GM19240 (cell line): Measurements from ENCODE around the gene DSC3.
"Not testable (repeated sequence)": the region's sequence is repeated elsewhere in the genome, so short reads cannot be mapped to it uniquely, and the experiment has no call there.

Source experiments
- DNase-seq: peaks from one replicate; pipeline ENCODE4 v3.0.0; 2011; ENCODE audit warnings: low spot score; ENCODE audit not compliant: insufficient read length

Gene DSC3

DNA sequence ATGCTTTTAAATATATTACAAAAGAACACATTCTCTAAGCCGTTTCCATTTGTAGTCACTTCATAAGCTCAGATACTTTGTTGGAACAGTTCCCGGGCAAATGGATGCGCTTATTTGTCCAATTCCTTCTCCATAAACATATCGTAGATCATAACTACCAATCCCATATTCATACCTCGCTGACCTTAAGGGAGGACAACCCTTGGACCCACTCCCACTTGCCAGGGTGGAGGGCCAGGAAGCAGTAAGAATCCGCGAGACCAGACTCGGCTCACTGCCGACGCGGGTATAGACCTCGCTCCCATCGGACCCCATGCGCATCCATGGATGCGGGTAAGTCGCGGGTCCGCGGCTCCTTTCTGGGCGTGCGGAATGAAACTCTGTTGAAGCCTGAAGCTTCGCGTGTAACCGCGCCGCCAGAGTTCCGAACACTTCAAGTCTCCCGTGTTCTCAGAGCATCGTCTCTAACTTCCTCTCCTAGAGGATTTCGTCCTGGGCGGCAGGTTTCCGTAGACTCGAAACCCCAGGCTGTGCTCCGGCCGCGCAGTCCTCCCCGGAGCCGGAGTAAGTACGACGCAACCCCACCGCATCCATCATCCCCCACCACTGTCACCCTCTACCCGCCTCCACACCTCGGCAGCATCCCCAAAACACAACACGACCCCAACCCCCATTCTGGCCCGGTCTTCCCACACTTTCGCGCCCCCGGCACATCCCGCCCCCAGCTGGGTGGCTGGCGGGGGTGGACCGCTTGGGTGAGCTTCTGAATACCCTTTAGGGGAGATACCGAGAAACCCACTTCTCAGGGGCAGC lies 1.1 kb downstream of the DSC3 start:
- DNase-seq = no peak

DNA sequence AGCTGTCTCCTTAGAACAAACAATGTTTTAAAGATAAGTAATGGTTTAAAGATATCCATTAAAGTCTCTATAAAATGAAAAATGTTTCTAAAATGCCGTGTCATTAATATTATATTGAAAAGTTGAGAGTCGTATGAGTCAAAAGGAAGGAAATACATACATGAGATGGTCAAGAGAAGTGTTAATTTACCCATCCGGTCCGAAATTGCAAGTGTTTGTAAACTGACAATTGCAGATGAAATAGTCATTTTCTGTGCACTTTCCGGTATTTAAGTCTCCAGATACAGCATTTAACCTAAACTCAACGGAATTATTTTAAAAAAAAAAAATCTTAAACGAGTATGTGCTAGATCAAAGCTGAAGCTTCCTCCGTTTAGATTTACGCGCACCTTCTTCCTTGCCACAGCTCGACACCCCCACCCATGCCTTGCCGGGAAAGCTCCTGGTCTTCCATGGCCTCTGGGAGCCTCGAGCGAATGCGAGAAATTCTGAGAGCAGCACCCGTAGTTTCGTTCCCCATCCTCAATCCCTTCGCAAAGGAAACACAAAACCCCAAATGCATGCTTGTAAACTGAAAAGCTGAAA lies 1.8 kb downstream of the DSC3 start:
- DNase-seq = no peak

DNA sequence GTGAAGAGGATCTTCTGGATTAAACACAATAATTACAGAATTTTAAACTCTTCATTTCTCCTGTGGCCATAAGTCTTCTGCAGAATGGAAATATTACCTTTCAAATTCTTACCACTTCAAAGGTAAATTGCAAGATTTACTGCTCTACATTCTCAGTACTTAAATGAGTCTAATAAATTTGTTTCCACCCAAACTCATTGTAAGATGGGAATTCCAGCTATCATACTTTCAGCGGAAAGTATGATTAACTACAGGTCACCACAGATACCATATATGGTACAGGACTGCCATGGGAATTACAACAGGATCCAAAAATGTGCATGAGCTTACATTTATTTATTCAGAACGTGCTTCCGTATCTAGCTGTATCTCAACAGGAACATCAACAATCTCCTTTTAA lies 3.1 kb downstream of the DSC3 start:
- no peak for DNase-seq

DNA sequence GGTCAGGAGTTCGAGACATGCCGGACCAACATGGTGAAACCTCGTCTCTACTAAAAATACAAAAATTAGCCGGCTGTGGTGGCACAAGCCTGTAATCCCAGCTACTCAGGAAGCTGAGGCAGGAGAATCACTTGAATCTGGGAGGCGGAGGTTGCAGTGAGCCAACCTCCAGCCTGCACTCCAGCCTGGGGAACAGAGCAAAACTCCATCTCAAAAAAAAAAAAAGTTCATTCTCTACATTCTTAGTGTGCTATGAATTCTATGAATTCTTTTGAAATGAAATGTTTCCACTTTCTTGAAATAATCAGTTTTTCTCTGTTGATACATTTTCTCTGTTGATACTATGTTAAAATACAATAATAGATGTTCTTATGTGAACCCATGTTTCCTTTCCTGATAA lies 4.9 kb downstream of the DSC3 start:
- DNase-seq = not testable (repeated sequence)

DNA sequence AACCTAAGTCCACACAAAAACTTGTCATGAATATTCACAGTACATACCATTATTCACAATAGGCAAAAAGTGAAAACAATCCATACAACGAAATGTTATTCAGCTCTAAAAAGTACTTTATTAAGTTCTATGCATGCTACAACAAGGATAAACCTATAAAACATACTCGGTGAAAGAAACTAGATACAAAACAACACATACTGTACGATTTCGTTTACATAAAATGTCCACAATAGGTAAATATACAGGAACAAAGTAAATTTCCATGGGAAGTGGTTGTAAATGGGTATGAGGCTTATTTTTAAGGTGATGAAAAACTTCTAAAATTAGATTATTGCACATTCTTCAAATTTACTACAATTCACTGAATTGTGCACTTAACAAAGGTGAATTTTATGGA lies 8.0 kb downstream of the DSC3 start:
- DNase-seq = no peak

DNA sequence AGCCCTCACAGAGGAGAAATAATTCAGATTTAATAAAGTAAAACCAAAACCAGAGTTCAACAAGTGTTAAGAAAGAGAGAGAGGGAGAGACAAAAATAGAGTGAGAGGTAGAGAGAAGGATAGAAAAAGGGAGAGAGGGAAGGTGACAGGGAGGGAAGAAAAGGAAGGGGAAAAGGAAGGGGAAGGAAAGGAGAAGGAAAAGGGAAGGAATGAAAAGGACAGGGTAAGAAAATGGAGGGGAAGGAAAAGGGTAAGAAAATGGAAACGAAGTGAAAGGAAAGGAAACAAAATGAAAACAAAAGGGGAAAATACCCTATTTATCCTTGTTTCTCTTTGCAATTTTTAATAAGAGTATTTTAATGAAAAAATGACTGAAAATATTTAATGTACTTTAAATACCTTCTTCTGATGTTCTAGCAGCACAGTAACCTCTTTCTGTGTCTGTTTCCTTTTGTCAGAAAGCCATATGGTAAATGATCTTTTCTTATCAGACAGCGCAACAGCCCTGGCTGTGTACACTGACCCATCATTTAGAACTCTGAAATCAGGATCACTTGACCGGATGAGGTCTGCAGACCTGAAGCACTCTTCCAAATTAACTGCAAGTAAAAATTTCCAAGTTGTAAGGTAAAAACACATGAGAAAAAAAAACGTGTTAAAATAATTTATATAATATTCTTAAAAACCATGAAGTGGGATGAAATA lies 11.8 kb downstream of the DSC3 start:
- DNase-seq = no peak

DNA sequence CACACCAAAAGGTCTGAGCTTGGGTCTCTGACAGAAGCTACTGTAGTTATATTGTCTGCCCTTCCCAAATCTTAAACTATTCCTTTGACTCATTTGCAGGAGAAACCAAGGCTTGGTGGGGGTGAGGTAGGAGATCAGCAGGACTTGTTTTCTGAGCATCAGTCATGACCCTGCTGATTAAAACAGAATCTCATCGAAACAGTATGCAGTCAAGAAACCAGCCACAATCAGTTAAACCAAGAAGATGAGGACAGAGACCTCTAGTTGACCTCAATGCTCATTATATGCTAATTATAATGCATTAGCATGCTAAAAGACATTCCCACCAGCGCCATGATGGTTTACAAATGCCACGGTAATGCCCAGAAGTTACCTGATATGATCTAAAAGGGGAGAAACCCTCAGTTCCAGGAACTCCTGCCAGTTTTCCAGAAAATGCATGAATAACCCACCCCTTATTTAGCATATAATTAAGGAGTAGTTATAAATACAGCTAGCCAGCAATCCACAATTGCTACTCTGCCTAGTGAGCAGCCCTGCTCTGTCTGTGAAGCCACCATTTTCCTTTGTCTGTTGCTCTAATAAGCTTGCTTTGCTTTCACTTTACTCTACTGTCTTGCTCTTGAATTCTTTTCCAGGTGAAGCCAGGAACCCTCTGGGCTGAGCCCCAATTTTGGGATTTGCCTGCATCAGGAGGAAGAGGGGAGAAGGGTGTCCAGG lies 26.7 kb downstream of the DSC3 start:
- no peak for DNase-seq

DNA sequence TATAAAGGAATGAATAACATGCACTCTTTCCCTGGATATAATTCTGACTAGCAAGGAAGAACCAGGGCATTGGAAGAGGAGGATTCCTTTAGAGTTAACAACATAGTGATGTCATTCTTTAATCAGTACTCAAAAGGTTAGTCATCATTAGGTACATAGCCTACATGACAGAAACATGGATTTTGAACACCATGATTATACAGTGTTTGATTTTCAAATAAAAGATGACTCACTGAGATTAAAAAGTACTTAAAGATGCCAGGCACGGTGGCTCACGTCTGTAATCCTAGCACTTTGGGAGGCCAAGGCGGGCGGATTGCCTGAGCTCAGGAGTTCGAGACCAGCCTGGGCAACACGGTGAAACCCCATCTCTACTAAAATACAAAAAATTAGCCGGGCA lies 31.1 kb downstream of the DSC3 start:
- DNase-seq = not testable (repeated sequence)

DNA sequence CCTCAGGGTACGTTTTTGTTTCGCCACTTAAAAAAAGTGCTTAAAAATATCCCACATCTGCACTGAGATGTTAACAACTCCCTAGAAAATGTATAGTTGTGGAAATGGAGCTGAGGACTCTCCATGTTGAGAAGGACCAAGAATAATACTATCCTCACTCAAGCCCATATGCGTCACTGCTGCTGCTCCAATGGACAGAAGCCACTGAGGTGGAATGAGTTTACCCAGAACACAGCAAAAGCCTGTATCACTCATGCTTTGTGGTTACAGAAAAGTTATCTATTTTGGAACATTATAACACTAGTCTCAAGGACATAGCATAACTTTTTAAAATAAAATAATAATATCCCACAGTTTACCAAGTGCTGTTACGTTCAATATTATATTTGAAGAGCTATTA lies 31.9 kb downstream of the DSC3 start:
- no peak for DNase-seq

DNA sequence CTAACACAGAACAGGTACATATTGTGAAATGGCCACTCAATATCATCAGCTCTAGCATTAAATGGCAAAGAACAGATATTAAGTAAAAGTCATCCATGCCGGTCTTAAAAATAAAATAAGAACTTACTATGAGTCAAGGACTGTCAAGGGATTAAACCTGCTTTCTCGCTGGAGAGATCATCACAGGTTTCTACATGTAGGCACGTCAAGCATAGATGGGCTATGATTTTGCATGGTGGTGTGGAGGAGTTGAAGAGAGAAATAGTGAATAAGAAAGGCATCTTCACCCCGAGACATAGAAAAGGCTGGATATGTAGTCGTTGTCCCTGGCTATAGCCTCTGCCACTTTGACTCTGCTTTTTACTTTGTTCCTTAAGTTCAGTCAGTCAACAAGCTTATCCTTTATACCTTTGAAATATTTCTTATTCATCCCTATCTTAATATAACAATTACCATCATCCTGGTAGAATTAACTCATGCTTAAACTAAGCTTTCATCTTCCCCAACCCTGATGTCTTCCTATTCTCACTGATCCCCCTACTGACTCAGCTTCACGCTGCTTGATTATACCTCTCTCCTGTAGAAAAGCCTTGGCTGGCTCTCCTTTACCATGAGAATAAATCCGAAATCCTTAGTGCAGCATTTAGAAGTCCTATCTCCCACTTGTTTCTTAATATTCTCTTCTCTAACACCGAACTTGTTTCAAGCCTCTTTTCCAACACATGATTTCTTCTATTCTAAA lies 42.5 kb downstream of the DSC3 start:
- DNase-seq = no peak

DNA sequence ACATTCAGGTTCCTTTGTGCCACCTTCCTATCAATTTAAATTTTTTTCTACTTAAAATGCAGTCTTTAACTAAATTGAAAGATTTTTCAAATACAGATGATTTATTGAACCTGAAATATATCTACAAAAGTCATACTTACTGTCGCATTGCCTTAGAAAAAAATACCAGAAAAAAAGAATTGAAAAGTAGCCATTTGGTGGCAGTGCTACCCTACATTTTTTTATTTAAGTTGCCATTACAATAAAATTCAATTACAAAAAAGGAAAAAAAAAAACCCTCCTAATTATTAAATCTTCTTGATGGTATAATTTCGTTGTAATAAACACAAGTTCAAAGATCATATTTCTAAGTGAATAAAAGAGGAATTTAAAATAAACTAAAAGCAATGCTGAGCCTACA lies 43.4 kb downstream of the DSC3 start:
- no peak for DNase-seq

DNA sequence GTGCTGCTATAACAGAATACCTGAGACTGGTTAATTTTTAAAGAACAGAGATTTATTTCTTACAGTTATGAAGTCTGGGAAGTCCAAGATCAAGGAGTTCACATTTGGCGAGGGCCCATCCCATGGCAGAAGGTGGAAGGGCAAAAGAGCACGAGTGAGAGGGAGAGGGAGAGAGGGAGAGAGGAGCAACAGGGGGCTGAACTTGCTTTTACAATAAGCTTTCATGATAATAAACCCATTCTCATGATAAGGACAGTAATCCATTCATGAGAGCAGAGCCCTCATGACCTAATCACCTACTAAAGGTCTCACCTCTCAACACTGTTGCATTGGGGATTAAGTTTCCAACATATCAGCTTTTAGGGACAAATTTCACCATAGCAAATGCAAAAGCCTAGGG lies 45.3 kb downstream of the DSC3 start:
- DNase-seq = no peak

DNA sequence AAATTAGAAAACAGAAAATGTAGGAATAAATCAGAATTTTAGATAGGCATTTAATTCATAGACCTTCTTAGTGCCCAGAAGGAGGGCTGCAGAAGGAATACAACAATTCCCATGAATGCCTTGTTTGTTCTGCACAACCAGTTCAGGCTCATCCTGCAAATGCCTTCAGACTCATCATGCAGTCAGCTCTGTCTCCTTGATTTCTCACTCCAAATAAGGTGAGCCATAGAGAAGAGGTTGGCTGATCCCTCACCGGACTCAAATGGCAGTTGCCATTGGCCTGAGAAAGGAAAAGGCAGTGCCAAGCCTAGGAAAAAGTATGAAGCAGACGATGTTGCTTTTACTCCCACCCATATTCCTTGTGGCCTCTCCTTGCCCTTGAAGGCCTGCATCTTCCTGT lies 50.3 kb downstream of the DSC3 start:
- DNase-seq = no peak

DNA sequence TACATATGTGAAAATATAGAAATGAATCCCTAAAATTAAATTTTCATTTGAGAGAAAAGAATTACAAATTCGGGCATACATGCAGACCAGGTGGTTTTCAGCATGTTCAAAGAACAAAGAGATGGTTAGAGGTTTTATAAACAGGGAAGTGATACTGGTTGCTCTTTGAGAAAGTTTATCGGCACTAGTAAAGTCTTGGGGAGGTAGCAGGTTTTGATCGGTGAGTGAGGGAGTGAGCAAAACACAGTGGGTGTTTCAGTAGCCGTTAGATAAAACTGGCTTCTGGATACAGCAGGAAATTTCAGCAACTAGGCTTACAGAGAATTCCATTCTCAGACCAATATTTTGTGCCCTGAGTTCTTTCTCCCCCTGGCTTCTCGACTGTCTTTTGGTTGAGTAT lies 51.1 kb downstream of the DSC3 start:
- DNase-seq = no peak

DNA sequence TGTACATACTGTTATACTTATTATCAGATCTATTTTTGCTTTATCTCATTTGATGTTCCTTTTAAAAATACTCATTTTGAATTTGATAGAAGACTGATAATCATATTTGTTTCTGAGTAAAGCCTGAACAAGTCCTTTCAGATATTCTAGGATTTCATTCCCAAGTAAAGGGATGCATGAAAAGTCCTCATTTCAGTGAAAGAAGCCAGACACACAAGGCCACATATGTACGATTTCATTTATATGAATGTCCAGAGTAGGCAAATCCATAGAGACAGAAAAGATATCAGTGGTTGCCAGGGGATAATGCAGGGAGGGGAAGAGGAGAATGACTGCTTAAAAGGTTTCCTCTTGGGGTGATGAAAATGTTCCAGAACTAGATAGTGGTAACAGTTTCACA lies 53.4 kb downstream of the DSC3 start:
- no peak for DNase-seq

DNA sequence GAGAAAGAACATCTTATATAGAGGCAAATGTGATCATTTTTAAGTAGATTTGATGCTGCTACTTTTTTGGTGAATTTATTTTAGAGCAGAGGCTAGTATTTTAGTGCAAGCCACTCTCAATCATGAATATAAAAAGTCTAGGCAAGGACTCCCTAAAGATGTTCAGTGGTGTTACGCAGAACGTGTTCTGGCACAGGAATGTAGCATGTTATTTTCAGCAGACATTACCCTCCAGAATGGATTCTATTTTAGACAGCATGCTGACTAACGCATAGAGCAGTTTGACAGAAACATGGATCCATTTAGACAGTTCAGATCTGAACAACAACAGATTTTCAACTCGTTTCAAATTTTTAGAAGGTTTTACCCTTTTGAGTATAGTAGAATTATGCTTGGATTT lies 54.1 kb downstream of the DSC3 start:
- DNase-seq = no peak

DNA sequence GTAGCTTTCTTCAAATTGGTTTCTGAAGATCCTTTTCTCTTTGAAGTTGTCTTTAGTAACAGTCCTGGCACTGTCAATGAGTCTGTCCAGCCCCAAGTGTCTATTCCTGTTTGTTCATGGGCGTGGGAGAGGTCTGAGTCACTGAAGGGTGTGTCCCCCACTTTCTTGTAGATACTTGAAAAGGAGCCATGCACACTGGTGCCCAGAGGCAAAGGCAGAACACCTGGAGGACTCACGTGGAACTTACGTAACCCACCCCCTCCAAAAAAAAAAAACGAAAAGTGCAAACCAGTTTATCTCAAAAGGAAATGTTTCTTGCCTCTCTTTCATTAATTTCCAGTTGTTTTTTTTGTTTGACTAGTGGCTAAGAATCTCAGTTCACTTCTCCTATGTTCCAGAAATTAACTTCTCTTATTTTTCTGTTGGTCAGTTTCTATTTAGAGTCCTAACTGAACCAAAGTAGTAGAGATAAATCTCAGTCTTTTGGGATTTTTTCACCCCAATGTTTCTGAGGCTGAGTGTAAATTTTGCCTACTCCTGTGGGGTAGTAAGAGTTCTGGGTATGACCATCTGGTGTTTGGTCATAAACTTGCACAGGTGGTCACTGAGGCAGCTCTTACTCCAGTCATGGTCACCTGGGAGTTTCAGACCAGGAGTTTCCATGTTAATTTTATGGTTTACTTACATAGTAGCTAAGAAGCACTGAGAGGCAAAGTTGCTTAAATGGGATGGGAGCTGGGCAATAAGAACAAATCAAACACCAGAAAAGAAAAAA lies 54.9 kb downstream of the DSC3 start:
- DNase-seq = no peak

DNA sequence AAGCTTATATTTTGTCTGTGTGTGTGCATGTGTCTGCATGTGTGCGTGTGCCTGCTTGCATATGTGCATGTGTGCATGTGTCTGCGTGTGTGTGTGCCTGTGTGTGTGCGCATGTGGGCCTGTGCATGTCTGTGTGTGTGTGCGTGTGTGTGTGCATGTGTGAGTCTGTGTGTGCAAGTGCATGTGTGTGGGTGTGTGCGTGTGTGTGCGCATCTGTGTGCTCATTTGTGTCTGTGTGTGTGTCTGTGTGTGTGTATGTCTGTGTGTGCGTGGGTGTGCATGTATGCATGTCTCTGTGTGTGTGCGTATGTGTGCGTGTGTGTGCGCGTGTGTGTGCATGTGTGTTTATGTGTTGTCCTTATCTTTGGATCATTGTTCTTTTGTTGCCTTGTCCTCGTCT lies 56.8 kb downstream of the DSC3 start:
- DNase-seq = no peak

DNA sequence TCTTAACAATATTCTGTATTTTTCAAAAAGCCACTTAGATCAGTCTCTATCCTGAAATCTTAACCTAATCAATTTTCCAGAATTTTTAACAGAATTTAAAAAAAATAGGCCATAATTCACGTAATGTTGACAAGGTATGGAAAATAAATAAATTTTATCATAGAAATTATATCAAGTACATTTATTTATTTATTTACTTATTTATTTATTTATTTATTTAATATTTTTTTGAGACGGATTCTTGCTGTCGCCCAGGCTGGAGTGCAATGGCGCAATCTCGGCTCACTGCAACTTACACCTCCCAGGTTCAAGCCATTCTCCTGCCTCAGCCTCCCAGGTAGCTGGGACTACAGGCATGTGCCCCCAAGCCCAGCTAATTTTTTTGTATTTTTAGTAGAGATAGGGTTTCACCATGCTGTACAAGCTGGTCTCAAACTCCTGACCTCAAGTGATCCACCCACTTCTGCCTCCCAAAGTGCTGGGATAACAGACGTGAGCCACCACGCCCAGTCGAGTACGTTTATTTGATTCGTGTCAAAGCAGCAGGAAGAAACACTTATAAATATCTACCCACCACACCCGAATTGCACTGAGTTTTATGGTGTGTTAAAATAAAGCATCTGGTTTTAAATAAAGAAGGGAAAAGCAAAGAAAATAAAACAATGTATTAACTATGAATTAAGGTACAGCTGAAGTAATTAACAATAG lies 60.1 kb downstream of the DSC3 start:
- DNase-seq = no peak

DNA sequence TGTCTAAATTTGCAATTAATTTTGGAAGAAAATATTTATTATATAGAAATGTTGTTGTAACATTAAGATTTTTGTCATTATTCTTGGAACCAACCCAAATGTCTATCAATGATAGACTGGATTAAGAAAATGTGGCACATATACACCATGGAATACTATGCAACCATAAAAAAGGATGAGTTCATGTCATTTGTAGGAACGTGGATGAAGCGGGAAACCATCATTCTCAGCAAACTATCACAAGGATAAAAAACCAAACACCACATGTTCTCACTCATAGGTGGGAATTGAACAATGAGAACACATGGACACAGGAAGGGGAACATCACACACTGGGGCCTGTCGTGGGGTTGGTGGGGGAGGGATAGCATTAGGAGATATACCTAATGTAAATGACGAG lies 64.5 kb downstream of the DSC3 start:
- not testable (repeated sequence) for DNase-seq
